Suppressor macrophage (primary cell): ENCODE measurements around the gene PDCD10.
A peak's percentile ranks its signal among the peaks of the same experiment; 100 is the strongest.

ENCODE experiments used
- DNase-seq, 4 experiments: peaks; one replicate each; pipeline ENCODE4 v3.0.0-alpha.2; 2020 to 2022
- total RNA-seq, 17 experiments: gene quantifications; one replicate each; lab custom pipeline; 2026; ENCODE audit warnings: mixed read lengths in 6 of 17, inconsistent platforms in 3 of 17; lab: John Stamatoyannopoulos, UW

Gene PDCD10
- total RNA-seq, result 49.3 to 101 (median 72.6) reads per million in 17 experiments

DNA sequence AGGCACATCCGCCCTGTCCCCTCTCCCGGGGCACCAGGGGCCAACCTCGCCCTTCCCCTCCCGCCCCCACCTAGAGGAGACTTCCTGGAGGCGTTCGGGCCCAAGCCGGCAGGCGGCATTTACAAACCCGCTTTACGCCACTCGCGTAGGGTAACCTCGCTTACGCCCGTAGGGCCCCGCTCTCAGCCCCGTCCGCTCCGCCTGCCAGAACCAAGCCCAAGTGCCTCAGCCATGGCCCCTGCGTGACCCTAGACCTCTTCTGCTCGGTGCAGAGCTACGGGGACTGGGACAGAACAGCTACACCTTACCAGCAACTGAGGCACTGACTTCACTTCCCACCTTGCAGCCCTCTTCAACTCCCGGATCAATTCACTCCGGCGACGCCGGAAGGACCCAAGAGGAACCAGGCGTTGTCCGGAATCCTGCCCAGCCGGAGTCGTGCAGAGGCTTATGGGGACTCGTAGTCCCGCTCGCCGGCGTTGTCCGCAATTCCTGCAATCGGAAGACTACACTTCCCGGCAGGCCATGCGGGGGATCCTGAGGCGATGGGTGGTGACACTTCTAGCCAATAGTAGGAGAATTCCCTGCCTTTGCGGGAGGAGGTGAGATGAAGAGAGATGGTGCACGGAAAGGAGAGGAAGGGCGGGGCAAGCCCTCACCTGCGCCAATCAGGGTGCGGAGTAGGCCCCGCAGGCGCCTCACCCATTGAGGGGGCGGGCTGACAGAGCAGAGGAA lies at the start of gene PDCD10:
Gene PDCD10, minus strand, starts transcription at position 395 of the 735 bp plus-strand sequence. CDS start 14,735 bp downstream, outside the sequence.
- DNase-seq, result peak; percentile 97 to 99 (median 98)

DNA sequence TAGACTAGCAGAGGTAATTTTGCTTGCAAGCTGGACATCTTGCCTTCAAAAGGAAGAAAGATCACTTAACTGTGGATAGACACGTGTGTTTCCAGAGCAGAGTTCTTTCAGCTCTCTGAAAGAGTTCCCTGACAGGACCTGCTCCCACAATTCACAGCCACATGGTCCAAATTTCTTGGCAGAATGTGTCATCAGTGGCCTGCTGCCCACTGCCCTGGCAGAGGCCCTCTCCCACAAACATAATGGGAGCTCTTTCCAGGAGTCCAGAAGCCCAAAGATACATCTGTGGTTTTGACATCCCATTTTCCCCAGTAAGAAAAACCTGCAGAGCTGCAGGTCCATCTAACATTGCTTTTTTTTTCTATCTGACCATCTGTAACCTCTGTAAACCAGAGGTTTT lies 49.1 kb upstream of the PDCD10 start:
- DNase-seq, result no peak

- DNase-seq, result no peak
Observed at GRCh38 chr3:167780214-167780883, 45.7 kb upstream of the PDCD10 start.

- DNase-seq, result no peak
Observed at GRCh38 chr3:167777356-167777755, 42.7 kb upstream of the PDCD10 start.

DNA sequence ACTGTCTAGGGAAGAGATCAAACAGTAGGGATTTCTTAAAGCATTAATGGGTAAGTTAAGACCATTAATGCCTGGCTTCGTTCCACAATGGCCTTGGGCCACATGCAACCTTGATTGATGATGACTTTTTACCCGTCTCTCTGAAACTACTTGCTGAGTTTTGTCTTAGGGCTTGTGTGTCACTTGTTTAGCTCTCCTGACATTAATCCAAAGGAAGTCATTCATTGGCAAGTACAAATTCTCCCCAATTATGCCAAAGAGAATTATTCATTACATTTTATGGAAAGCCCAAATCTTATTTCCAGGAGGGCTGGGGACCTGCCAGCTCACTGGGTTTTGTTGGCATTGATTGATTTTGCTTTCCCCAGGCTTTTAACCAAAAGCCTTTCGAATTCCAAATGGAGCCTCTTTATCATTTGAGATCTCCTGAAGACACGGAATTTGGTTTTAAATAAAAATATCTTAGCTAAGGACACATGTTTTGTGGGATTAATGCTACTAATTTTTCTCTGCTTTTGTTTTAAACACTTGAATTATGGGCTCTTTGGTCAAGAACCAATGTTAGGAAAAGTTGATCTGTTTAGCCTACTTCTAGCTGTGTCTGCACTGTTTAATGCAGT lies 41.5 kb upstream of the PDCD10 start:
- no peak for DNase-seq

DNA sequence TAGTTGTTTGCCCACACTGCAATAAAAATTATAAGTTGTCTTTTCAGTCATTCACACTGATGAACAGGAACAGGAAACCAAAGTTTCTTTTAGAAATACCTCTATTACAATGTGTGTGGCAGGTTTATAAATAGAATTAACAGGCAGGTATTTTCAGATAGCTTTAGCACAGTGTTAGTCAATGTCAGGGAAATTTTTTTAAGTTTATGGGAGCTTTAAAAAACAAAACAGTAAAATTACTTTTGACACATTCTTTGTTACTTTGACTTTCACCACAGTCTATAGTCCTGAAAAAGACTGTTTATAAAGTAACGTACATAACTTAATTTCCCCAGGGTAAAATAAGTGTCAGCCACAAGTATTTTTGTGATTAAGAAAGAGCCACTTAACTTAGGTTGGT lies 38.9 kb upstream of the PDCD10 start:
- no peak for DNase-seq

DNA sequence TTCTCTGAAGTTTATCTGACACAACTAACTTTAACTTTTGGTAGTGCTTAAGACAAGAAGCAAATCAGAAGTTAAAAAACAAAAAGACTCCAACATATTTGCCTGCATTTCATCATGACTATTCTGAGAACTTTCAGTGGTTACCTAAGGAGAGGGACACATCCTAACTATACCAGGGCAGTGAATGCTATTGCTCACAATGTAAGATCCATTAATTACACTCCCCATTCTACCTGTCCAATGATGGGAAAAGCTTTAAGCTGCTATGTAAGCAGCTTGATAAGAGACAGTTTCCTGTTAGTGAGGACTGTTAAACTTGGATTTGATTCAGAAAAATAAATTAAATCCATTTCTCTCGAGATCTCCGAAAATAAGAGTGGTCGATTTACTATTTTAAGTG lies 38.3 kb upstream of the PDCD10 start:
- DNase-seq, result no peak

GRCh38 chr3:167762296-167762695 lies 27.6 kb upstream of the PDCD10 start:
- no peak for DNase-seq

- DNase-seq, result no peak
Observed at GRCh38 chr3:167761302-167761701, 26.6 kb upstream of the PDCD10 start.

GRCh38 chr3:167754049-167754448 lies 19.4 kb upstream of the PDCD10 start:
- DNase-seq, result peak in 2 of 4 experiments; percentile 22 to 25

GRCh38 chr3:167750272-167750971 lies 15.7 kb upstream of the PDCD10 start:
- DNase-seq, result peak; percentile 52 to 81 (median 68)

DNA sequence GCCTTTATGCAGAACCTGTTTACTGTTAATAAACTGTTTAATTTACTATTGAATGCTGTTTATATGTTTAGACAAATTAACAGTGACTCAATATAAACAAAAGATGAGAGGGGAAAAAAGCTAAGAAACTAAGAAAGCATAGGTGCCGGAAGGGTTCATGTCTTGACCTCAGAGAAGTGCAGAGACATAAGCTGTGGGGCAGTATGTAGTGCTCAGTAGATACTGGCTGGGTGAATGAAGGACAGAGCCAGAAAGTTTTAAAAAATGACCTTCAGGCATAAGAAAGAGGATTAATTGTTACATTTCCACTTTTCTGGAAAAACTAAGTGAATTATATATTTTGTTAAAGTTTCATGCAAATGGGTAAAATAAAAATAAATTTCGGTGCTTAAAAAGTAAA lies 15.0 kb upstream of the PDCD10 start:
- DNase-seq, result no peak

DNA sequence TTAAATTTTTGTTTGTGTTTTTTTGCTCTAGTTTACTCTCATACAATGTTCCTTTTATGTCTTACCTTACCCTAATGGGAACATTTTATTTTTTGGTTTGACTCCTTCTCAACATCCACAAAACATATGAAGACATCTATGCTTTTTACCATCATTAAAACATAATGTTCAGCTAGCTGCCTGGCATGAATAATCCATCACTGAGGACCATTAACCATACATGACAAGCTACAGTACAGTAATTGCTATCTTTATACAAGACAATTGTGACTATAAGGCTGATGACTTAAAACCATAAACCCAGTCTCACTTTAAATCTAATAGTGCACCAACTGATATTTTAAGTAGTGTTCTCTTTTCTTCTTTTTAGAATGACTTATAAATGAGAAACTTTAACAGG lies 14.5 kb upstream of the PDCD10 start:
- DNase-seq, result no peak

DNA sequence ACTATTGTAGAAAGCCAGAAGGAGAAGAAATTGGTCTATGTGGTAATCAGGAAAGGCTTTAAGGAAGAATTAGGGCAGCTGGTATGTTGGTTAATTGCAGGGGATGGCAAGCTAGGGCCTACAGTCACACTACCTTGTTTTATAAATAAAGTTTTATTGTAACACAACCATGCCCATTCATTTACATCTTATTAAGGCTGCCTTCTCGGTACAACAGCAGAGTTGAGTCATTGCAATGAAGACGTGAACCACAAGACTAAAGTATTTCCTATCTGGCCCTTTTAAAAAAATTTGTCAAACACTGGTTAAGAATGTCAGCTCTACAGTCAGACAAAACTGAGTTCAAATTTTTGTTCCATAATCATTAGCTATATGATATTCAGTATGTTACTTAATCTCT lies 9.1 kb upstream of the PDCD10 start:
- DNase-seq, result peak in 3 of 4 experiments; percentile 9 to 27 (median 18)

DNA sequence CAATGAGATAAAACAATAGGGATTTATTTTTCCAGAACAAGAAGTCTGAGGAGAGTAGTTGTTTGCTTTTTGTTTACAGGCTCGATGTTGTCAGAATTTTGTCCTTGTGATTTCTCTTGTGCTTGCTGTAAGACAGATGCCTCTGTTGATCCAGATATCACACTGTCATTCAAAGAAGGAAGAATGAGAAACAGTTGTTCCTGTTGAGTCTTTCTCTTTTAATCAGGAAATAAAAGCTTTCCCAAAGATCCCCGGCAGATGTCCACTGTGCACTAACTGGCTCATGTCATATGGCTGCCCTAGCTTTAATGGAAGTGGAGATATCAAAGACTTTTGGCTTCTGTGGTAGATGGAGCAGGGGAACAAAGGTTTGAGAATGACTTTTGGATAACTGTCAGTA lies 7.6 kb upstream of the PDCD10 start:
- DNase-seq, result no peak

DNA sequence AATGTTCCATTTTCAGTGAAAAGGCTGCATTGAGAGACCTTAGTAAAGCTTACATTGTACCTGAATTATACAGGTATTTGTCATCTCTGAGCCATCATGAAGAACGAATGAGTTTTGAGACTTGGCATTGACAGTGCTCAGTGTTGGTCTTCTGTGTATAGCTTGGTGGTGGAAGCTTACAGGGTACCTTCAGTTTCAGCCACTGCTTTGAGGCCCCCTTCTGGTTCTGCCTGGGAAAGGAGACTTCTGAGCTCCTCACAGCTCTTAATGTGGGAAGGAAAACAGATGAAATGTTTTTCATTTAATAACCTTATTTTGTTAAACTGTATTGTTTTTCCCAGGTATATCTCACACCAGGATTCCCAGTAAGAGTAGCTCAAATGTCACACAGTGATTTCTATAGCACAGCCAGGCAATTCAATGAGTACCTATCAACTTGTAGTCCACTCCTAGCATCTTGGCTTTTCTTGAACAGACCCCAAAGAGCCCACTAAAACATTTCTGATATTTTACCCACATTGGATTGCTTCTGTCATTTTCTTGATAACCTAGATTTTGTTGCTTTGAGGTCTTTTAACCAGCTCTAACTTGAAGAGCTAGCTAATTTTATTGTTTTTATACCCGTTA lies 6.4 kb upstream of the PDCD10 start:
- peak in 3 of 4 experiments; percentile 25 to 49 (median 42) for DNase-seq

- DNase-seq, result no peak
Observed at GRCh38 chr3:167739190-167739810, 4.6 kb upstream of the PDCD10 start.

DNA sequence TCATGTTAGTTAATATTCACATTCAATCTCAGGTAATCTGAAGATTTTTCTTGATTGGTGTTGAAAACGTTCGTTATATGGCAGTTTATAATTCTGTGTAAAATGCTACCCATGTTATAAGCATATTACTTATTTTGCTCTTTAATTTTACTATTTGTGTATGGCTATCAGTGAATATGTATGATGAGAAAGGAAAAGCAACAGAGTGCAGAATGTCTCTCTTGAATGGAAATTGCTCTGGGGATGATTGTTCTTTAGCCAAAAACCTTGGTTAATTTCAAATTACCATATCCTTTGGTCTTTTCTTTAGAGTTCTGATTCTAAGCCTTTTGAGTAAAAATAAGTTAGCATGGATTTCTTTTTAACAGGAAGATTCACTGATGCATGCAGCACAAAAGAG lies 3.3 kb upstream of the PDCD10 start:
- DNase-seq, result no peak

DNA sequence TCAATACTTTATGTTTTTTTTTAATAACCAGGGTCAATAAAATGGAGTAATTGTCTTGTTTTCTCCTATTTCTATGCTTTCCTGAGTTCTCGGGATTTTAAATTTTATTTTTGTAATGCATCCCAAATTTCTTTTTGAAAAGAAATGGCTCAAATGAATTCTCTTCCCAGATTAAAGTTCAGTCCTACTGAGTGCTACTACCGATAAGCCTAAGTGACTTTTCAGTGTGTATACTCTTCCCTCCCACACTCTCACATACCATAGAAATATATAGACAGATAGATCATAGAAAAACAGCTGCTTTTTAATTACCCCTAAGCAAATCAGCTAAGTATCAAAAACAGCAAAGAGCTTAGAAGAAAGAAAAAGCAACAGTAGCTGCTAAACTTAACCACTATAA lies 2.3 kb upstream of the PDCD10 start:
- no peak for DNase-seq

- no peak for DNase-seq
Observed at GRCh38 chr3:167736264-167736787, 1.6 kb upstream of the PDCD10 start.

DNA sequence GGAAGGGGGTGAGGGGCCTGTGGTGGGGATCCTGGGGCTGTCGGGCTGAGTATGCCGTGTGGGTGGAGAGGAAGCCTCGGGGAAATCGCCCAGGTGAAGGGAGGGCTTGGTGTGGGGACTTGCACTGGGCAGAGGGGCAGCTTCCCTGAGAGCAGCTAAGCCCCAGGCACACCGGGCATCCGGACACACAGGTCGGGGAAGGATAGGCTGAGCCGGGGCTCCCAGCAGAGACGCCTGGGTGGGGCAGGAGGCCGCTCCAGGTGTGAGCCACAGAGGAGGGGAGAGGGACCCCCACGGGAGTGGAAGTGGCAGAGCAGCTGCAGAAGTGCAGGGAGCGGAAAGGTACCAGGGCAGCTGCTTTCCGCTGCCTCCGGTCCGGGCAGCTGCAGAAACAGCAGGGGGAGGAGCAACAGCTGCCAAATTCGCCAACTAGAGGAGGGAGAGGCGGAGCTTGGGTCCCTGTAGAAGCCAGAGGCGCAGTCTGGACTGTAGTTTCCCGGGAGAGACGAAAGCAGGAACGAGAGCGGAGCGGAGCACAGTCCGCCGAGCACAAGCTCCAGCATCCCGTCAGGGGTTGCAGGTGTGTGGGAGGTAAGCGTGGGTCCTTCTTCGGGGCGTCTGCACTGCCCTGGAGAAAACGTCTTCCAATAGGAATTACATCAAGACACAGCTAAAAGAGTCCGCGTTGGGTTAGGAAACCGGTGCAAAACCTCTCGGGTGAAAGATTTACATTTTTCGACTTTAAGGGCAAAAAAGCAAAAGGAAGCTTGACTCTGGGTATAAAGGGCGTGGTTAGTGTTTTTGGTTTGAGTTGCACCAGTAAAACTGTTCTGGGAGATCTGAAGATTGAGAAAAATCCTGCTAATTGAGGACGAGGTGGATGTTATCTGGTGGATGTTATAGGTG lies 794 bp upstream of the PDCD10 start, which contains the start of gene SERPINI1:
Gene SERPINI1, plus strand, starts transcription at position 489 of the 906 bp plus-strand sequence. CDS start 53,408 bp downstream, outside the sequence.
- DNase-seq, result peak; percentile 87 to 94 (median 94)
